ENCODE data around the gene LEUTX.

- no peak for TF ChIP-seq CTCF (conservative IDR thresholded peaks at IDR 0.05; ENCODE audit: low read depth, low read length)
- TF ChIP-seq EZH2 (IDR thresholded peaks at IDR 0.05; ENCODE audit: borderline replicate concordance, low read depth, low read length, poor library complexity, severe bottlenecking) = no peak
Observed at GRCh38 chr19:39813264-39813993, 34.8 kb downstream of the LEUTX start.

Data from A673 (cell line).